NCI-H2081 (cell line): ENCODE results near the gene ABCA5.

ENCODE experiments used
- DNase-seq, 2 experiments: peaks; one replicate each; lab custom pipeline; 2025; lab: John Stamatoyannopoulos, UW

The ABCA5 gene

GRCh38 chr17:69327060-69327831 lies at the start of gene ABCA5:
Gene ABCA5, minus strand, starts transcription at chr17:69327133. Its CDS starts 12,718 bp downstream, at chr17:69314415.
- DNase-seq = peak; percentile 95 to 98

- DNase-seq = no peak
Observed at GRCh38 chr17:69375229-69375628, 48.3 kb upstream of the ABCA5 start.

- no peak for DNase-seq
Observed at GRCh38 chr17:69373069-69373468, 46.1 kb upstream of the ABCA5 start.

- DNase-seq = no peak
Observed at GRCh38 chr17:69367298-69367697, 40.4 kb upstream of the ABCA5 start.

GRCh38 chr17:69363488-69364210 lies 36.7 kb upstream of the ABCA5 start:
- DNase-seq = no peak

- DNase-seq = no peak
Observed at GRCh38 chr17:69361156-69361555, 34.2 kb upstream of the ABCA5 start.

GRCh38 chr17:69358688-69359596 lies 32.0 kb upstream of the ABCA5 start:
- DNase-seq = peak in 1 of 2 experiments; percentile 9

- no peak for DNase-seq
Observed at GRCh38 chr17:69357701-69358100, 30.8 kb upstream of the ABCA5 start.

GRCh38 chr17:69356625-69357024 lies 29.7 kb upstream of the ABCA5 start:
- no peak for DNase-seq

- no peak for DNase-seq
Observed at GRCh38 chr17:69350911-69351310, 24.0 kb upstream of the ABCA5 start.

GRCh38 chr17:69348429-69348828 lies 21.5 kb upstream of the ABCA5 start:
- DNase-seq = no peak

- DNase-seq = no peak
Observed at GRCh38 chr17:69346766-69347165, 19.8 kb upstream of the ABCA5 start.

GRCh38 chr17:69344939-69345338 lies 18.0 kb upstream of the ABCA5 start:
- no peak for DNase-seq

GRCh38 chr17:69342896-69343644 lies 16.1 kb upstream of the ABCA5 start:
- peak in 1 of 2 experiments; percentile 20 for DNase-seq

GRCh38 chr17:69339937-69340336 lies 13.0 kb upstream of the ABCA5 start:
- no peak for DNase-seq

- no peak for DNase-seq
Observed at GRCh38 chr17:69336996-69337395, 10.1 kb upstream of the ABCA5 start.

GRCh38 chr17:69336580-69336979 lies 9.6 kb upstream of the ABCA5 start:
- no peak for DNase-seq

GRCh38 chr17:69335058-69335457 lies 8.1 kb upstream of the ABCA5 start:
- DNase-seq = peak in 1 of 2 experiments; percentile 51

- DNase-seq = no peak
Observed at GRCh38 chr17:69333561-69333960, 6.6 kb upstream of the ABCA5 start.

GRCh38 chr17:69331756-69332155 lies 4.8 kb upstream of the ABCA5 start:
- no peak for DNase-seq

- DNase-seq = peak; percentile 62 to 70
Observed at GRCh38 chr17:69326377-69327059, 415 bp downstream of the ABCA5 start.
